Panc1 (cell line): ENCODE results near the gene APOE. TPM values are rescaled to one million over a fixed set of nuclear protein-coding genes. Genes with fewer than 3 reads are reported as not detected.

Source experiments
- ATAC-seq: fragments of 200-7000 bp; cut with Tn5 transposase; 2 replicates; pipeline ENCODE4 v1.9.1; 2020; ENCODE audit warnings: mild to moderate bottlenecking, moderate library complexity
- BruUV-seq: library from RNA; stranded (reverse); fragments of 400-500 nt; replicated peaks from 2 replicates; lab custom pipeline; 2021; lab: Mats Ljungman, UMichigan
- CTCF ChIA-PET: fragments of 300-600 bp; sonication (Branson Sonifier 250); formaldehyde crosslinking; loops from one replicate; lab custom pipeline; 2022; ENCODE audit warnings: antibody characterized with exemption; lab: Charles Lee
- POLR2A ChIA-PET: fragments of 300-600 bp; sonication (Branson Sonifier 250); formaldehyde crosslinking; loops from one replicate; lab custom pipeline; 2022; ENCODE audit warnings: antibody characterized with exemption; lab: Charles Lee
- DNase-seq: peaks from one replicate; pipeline ENCODE4 v3.0.0-alpha.2; 2010; ENCODE audit warnings: low read depth, low spot score
- H3K27ac ChIP-seq: 2 replicates; pipeline ENCODE4 v1.5.1; 2011; ENCODE audit warnings: mild to moderate bottlenecking, low read length, inconsistent platforms
- H3K27me3 ChIP-seq: fragments of 200-500 bp; sonication (Bioruptor generic); 2 replicates; pipeline ENCODE4 v1.6.0; 2014; ENCODE audit warnings: low read length, inconsistent platforms; ENCODE audit not compliant: control insufficient read depth, insufficient read depth
- H3K36me3 ChIP-seq: fragments of 200-500 bp; sonication (Bioruptor generic); 2 replicates; pipeline ENCODE4 v1.5.1; 2014; ENCODE audit warnings: inconsistent platforms, mild to moderate bottlenecking, low read length, moderate library complexity; ENCODE audit not compliant: control insufficient read depth, insufficient read depth
- H3K4me1 ChIP-seq: 2 replicates; pipeline ENCODE4 v1.5.1; 2011; ENCODE audit warnings: inconsistent platforms, mild to moderate bottlenecking, low read length, moderate library complexity; ENCODE audit not compliant: control insufficient read depth, insufficient read depth
- H3K4me3 ChIP-seq, 2 experiments: 2 replicates each; pipeline ENCODE4 v1.5.1; 2011 to 2012; ENCODE audit warnings: low read depth in 2 of 2, low read length in 2 of 2, mild to moderate bottlenecking in 2 of 2, inconsistent platforms in 1 of 2, moderate library complexity in 1 of 2
- H3K9me3 ChIP-seq: fragments of 200-500 bp; sonication (Bioruptor generic); 2 replicates; pipeline ENCODE4 v1.5.1; 2014; ENCODE audit warnings: low read depth, mild to moderate bottlenecking, inconsistent platforms, low read length, moderate library complexity; ENCODE audit not compliant: control insufficient read depth, insufficient read depth
- CTCF ChIP-seq: fragments of 450-650 bp; IDR thresholded peaks from 2 replicates; pipeline ENCODE4 v1.5.1; 2017; ENCODE audit warnings: mild to moderate bottlenecking
- POLR2AphosphoS5 ChIP-seq: IDR thresholded peaks from 2 replicates; pipeline ENCODE4 v1.6.1; 2012; ENCODE audit warnings: mild to moderate bottlenecking, low read depth, low read length, moderate library complexity
- SIN3A ChIP-seq: IDR thresholded peaks from 2 replicates; pipeline ENCODE4 v1.6.1; 2012; ENCODE audit warnings: low read depth, mild to moderate bottlenecking, low read length, moderate library complexity, borderline replicate concordance; ENCODE audit not compliant: insufficient read depth
- TCF7L2 ChIP-seq: IDR thresholded peaks from 2 replicates; pipeline ENCODE4 v1.6.1; 2011; ENCODE audit warnings: mild to moderate bottlenecking, low read depth, low read length, inconsistent platforms
- in situ Hi-C: cut with HindIII; loops from 2 replicates; pipeline ENCODE4 v1.10.0; 2016; ENCODE audit warnings: low sequenced_read_pairs, low pct_unique_long_range_greater_than_20kb
- intact Hi-C: fragments of 100-400 bp; cut with micrococcal nuclease; formaldehyde crosslinking; loops from one replicate; pipeline ENCODE4 v1.10.0; 2022; ENCODE audit not compliant: unreplicated experiment
- total RNA-seq: library from RNA; stranded (reverse); gene quantifications from one replicate; pipeline ENCODE4 v1.2.1, GENCODE V29; 2021; ENCODE audit not compliant: unreplicated experiment
- TF ChIP-seq, protein P1 (sequence below), 2 experiments: IDR thresholded peaks; 2 replicates each; pipeline ENCODE4 v1.6.1; 2011 to 2012; ENCODE audit warnings: low read depth in 2 of 2, control low read depth in 1 of 2, low read length in 1 of 2, mild to moderate bottlenecking in 1 of 2, moderate library complexity in 1 of 2; ENCODE audit not compliant: insufficient read depth in 1 of 2

Gene APOE
- total RNA-seq, 1 experiment from 2014 or later, result 780 TPM

- intact Hi-C loops, result no loop called here
- Histone ChIP-seq H3K36me3 (peaks cover 2% of the 10 kb centered on the region; the same call in 1 of the 2 replicates), H3K27me3 (no peaks in the 10 kb centered on the region), H3K27ac (no peak overlapping the region), H3K9me3 (no peaks in the 10 kb centered on the region), H3K4me3 (no peak overlapping the region), H3K4me1 (no peaks in the 10 kb centered on the region)
- DNase-seq (no peak), ATAC-seq (no peak)
- TF ChIP-seq, protein P1, sequence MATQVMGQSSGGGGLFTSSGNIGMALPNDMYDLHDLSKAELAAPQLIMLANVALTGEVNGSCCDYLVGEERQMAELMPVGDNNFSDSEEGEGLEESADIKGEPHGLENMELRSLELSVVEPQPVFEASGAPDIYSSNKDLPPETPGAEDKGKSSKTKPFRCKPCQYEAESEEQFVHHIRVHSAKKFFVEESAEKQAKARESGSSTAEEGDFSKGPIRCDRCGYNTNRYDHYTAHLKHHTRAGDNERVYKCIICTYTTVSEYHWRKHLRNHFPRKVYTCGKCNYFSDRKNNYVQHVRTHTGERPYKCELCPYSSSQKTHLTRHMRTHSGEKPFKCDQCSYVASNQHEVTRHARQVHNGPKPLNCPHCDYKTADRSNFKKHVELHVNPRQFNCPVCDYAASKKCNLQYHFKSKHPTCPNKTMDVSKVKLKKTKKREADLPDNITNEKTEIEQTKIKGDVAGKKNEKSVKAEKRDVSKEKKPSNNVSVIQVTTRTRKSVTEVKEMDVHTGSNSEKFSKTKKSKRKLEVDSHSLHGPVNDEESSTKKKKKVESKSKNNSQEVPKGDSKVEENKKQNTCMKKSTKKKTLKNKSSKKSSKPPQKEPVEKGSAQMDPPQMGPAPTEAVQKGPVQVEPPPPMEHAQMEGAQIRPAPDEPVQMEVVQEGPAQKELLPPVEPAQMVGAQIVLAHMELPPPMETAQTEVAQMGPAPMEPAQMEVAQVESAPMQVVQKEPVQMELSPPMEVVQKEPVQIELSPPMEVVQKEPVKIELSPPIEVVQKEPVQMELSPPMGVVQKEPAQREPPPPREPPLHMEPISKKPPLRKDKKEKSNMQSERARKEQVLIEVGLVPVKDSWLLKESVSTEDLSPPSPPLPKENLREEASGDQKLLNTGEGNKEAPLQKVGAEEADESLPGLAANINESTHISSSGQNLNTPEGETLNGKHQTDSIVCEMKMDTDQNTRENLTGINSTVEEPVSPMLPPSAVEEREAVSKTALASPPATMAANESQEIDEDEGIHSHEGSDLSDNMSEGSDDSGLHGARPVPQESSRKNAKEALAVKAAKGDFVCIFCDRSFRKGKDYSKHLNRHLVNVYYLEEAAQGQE (IDR thresholded peaks at IDR 0.05; ENCODE audit: insufficient read depth in 1 of 2, low read depth in 2 of 2, low read length in 1 of 2), result no peak
- TF ChIP-seq CTCF, result no peak
- TF ChIP-seq POLR2AphosphoS5, result no peak
- no peak for TF ChIP-seq SIN3A
- BruUV-seq, result no TSS peak
- in situ Hi-C loops, result no loop called here
- CTCF ChIA-PET, result no interaction called here
- POLR2A ChIA-PET, result no interaction called here
Observed at GRCh38 chr19:44866664-44867063, 38.9 kb upstream of the APOE start.

DNA sequence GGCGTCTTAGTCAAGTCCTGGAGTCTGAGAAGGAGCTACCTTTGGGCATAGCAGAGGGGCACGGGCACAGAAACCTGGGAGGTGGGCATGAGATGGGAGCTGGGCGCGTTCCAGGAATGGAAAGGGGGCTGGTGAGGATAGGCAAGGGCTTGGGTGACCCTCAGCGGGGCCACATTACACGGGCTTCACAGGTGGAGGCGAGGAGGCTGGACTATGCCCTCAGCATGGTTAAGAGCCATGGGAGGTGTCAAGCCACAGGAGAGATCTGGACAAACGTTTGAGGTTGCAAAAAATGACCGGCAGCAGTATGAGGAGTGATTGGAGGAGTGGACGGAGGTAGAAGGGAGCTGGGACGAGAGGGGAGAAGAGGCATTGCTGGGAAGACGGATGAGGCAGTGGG is 38.0 kb upstream of the APOE start:
- H3K27me3 ChIP-seq, result no peaks in the 10 kb centered on the region
- H3K36me3 ChIP-seq, result peaks cover 2% of the 10 kb centered on the region; the same call in 1 of the 2 replicates
- ChIA-PET POLR2A (no interaction called here), CTCF (no interaction called here)
- TF ChIP-seq, protein P1 (IDR thresholded peaks at IDR 0.05; ENCODE audit: insufficient read depth in 1 of 2, low read depth in 2 of 2, low read length in 1 of 2), result no peak
- TF ChIP-seq POLR2AphosphoS5 (no peak), TCF7L2 (no peak), CTCF (no peak), SIN3A (no peak)
- H3K4me3 ChIP-seq, result no peak overlapping the region
- no peaks in the 10 kb centered on the region for H3K9me3 ChIP-seq
- no TSS peak for BruUV-seq
- H3K4me1 ChIP-seq, result no peaks in the 10 kb centered on the region
- no peak for ATAC-seq
- intact Hi-C loops (no loop called here), in situ Hi-C loops (no loop called here)
- DNase-seq, result no peak
- H3K27ac ChIP-seq, result no peak overlapping the region
